GM21529 (cell line): Measurements from ENCODE around the gene PRDM4.
"Not testable (repeated sequence)": the region's sequence is repeated elsewhere in the genome, so short reads cannot be mapped to it uniquely, and the experiment has no call there.

Source experiments
- ATAC-seq: cut with Tn5 transposase; IDR thresholded peaks from one replicate; pipeline ENCODE4 v1.9.1; 2021; ENCODE audit not compliant: unreplicated experiment

The PRDM4 gene

DNA sequence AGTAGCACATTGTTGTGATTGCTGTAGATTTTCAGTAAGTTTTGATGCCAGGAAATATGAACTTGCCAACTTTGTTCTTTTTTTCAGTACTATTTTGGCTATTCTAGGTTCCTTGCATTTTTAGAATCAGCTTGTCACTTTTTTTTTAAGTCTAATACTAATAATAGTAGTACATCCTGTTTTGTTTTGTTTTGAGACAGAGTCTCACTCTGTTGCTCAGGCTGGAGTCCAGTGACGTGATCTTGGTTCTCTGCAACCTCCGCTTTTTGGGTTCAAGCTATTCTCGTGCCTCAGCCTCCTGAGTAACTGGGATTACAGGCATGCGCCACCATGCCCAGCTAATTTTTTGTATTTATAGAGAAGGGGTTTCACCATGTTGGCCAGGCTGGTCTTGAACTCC lies 58.8 kb downstream of the PRDM4 start:
- ATAC-seq = no peak

- ATAC-seq = not testable (repeated sequence)
Measured at GRCh38 chr12:107695772-107696171, 65.2 kb downstream of the PRDM4 start.

DNA sequence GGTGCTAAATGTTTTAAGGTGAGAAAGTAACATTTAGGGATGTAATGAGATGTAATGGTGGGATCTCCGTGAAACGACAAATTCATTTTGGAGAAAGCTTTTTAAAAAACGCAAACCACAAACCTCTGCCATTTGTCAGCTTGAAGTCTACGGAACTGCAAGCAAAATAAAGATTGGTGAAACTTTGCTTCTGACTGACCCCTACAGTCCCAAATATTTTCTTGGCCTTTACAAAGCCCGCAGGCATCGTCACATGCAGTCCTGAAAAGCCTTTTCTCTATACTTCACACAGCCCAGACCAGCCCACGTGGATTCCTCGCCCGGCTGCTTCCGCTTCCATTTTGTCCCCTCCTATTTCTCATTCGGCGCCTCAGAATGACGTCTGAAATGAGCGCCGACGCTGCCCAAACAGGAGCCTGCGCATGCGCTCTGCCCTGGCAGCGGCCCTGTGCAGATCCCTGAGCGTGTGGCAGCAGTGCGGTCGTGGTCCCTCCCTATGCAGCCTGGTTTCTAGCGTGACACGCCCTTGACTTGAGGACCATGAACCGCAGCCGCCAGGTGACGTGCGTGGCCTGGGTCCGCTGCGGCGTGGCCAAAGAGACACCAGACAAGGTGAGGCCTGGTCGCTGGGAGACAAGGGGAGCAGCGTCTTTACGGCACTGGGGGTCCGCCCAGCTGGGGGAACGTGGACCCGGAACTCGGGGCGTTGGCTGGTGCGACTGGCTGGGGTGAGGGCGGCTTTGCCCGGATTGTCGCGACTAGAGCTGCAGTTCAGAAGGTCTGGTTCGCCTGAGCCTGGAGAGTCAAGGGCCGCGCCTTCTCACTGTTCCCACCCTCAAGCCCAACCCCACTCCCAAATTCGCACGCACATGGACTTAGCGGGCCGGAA lies 75.3 kb downstream of the PRDM4 start, which contains the start of gene PWP1:
PWP1 (plus strand) TSS at position 440 of the 889 bp plus-strand sequence; CDS start at position 541, 101 bp downstream.
- ATAC-seq = peak; percentile 90

GRCh38 chr12:107684990-107685359 lies 76.0 kb downstream of the PRDM4 start:
- peak; percentile 1 for ATAC-seq

GRCh38 chr12:107684029-107684795 lies 76.7 kb downstream of the PRDM4 start:
- ATAC-seq = no peak
